Choroid plexus epithelial cell (primary cell): Measurements from ENCODE around the gene SOX5.

Experiments used
- DNase-seq: peaks from one replicate; pipeline ENCODE4 v3.0.0-alpha.2; 2010; ENCODE audit warnings: low read depth
- H3K4me3 ChIP-seq: 2 replicates; pipeline ENCODE4 v1.5.1; 2011; ENCODE audit warnings: low read depth, mild to moderate bottlenecking, control low read depth, low read length, moderate library complexity
- CTCF ChIP-seq: conservative IDR thresholded peaks from 2 replicates; pipeline ENCODE4 v1.5.1; 2011; ENCODE audit warnings: low read depth, mild to moderate bottlenecking, control low read depth, inconsistent platforms, low read length, moderate library complexity

Gene SOX5

GRCh38 chr12:23756416-23756815, 193.1 kb downstream of the SOX5 start:
- DNase-seq, result no peak
- no peak for TF ChIP-seq CTCF
- H3K4me3 ChIP-seq, result no peak overlapping the region

GRCh38 chr12:23753628-23754365, 195.7 kb downstream of the SOX5 start:
- H3K4me3 ChIP-seq, result no peak overlapping the region
- no peak for TF ChIP-seq CTCF
- no peak for DNase-seq

- TF ChIP-seq CTCF, result no peak
- H3K4me3 ChIP-seq, result no peak overlapping the region
- no peak for DNase-seq
Measured at GRCh38 chr12:23752245-23752644, 197.2 kb downstream of the SOX5 start.

GRCh38 chr12:23751641-23752040, 197.8 kb downstream of the SOX5 start:
- TF ChIP-seq CTCF, result no peak

GRCh38 chr12:23750923-23751322, 198.5 kb downstream of the SOX5 start:
- H3K4me3 ChIP-seq, result no peak overlapping the region
- TF ChIP-seq CTCF, result no peak
- peak; percentile 1 for DNase-seq

More at GRCh38 chr12:23751641-23752040, 197.8 kb downstream of the SOX5 start:
- H3K4me3 ChIP-seq, result no peak overlapping the region
- no peak for DNase-seq

GRCh38 chr12:23744696-23745095, 204.8 kb downstream of the SOX5 start:
- H3K4me3 ChIP-seq, result no peak overlapping the region
- TF ChIP-seq CTCF, result no peak
- no peak for DNase-seq

- no peak for TF ChIP-seq CTCF
- DNase-seq, result no peak
- H3K4me3 ChIP-seq, result no peak overlapping the region
Measured at GRCh38 chr12:23742574-23742973, 206.9 kb downstream of the SOX5 start.
